Measurements from ENCODE around the gene CBR1.

CBR1 gene

GRCh38 chr21:36117286-36117741 is 47.5 kb downstream of the CBR1 start:
- no peak for DNase-seq (ENCODE audit: low spot score)

GRCh38 chr21:36120304-36120888 is 50.6 kb downstream of the CBR1 start:
- no peak for DNase-seq (ENCODE audit: low spot score)

All from LoVo (cell line).